ENCODE measurements around the gene PCSK5.

DNA sequence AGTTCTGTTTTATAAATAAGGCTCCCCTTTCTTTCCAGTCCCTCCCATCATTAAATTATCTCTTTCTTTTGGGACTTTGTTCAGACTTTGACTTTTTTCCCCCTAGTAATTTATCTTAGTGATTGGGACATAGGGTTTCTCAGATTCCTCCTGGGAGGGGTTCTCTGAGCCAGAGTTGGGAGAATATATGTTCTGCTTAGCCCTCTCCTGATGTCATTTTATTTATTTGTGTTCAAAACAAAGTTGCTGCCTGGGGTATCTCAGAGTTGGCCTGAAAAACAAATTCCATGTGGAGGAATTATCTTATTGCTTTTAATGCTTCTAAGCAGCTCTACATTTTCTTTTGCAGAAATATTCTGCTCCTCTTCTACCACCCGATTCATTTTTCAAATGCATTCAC lies 211.0 kb downstream of the PCSK5 start:
- TF ChIP-seq, protein P1, sequence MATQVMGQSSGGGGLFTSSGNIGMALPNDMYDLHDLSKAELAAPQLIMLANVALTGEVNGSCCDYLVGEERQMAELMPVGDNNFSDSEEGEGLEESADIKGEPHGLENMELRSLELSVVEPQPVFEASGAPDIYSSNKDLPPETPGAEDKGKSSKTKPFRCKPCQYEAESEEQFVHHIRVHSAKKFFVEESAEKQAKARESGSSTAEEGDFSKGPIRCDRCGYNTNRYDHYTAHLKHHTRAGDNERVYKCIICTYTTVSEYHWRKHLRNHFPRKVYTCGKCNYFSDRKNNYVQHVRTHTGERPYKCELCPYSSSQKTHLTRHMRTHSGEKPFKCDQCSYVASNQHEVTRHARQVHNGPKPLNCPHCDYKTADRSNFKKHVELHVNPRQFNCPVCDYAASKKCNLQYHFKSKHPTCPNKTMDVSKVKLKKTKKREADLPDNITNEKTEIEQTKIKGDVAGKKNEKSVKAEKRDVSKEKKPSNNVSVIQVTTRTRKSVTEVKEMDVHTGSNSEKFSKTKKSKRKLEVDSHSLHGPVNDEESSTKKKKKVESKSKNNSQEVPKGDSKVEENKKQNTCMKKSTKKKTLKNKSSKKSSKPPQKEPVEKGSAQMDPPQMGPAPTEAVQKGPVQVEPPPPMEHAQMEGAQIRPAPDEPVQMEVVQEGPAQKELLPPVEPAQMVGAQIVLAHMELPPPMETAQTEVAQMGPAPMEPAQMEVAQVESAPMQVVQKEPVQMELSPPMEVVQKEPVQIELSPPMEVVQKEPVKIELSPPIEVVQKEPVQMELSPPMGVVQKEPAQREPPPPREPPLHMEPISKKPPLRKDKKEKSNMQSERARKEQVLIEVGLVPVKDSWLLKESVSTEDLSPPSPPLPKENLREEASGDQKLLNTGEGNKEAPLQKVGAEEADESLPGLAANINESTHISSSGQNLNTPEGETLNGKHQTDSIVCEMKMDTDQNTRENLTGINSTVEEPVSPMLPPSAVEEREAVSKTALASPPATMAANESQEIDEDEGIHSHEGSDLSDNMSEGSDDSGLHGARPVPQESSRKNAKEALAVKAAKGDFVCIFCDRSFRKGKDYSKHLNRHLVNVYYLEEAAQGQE (IDR thresholded peaks at IDR 0.05; ENCODE audit: low read depth) = no peak
- TF ChIP-seq, protein P2, sequence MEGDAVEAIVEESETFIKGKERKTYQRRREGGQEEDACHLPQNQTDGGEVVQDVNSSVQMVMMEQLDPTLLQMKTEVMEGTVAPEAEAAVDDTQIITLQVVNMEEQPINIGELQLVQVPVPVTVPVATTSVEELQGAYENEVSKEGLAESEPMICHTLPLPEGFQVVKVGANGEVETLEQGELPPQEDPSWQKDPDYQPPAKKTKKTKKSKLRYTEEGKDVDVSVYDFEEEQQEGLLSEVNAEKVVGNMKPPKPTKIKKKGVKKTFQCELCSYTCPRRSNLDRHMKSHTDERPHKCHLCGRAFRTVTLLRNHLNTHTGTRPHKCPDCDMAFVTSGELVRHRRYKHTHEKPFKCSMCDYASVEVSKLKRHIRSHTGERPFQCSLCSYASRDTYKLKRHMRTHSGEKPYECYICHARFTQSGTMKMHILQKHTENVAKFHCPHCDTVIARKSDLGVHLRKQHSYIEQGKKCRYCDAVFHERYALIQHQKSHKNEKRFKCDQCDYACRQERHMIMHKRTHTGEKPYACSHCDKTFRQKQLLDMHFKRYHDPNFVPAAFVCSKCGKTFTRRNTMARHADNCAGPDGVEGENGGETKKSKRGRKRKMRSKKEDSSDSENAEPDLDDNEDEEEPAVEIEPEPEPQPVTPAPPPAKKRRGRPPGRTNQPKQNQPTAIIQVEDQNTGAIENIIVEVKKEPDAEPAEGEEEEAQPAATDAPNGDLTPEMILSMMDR (IDR thresholded peaks at IDR 0.05 in 2 of 3, conservative IDR thresholded peaks at IDR 0.05 in 1 of 3; ENCODE audit: borderline replicate concordance in 1 of 3, insufficient read depth in 1 of 3, low read depth in 2 of 3, low read length in 2 of 3) = no peak
- TF ChIP-seq TCF7L2 (IDR thresholded peaks at IDR 0.05; ENCODE audit: borderline replicate concordance, extremely low read depth, insufficient read depth, insufficient read length) = no peak
- no peak for TF ChIP-seq EZH2 (IDR thresholded peaks at IDR 0.05)
- TF ChIP-seq POLR2AphosphoS5 (IDR thresholded peaks at IDR 0.05; ENCODE audit: low read depth, low read length) = no peak
- TF ChIP-seq POLR2A (IDR thresholded peaks at IDR 0.05; ENCODE audit: borderline replicate concordance, extremely low read depth, insufficient read depth, insufficient read length) = no peak
- no peak for TF ChIP-seq SRF (IDR thresholded peaks at IDR 0.05; ENCODE audit: low read depth)
